GM19099 (cell line): ENCODE measurements around the gene RAD54L2.

Experiments
- POLR2A ChIP-seq: IDR thresholded peaks from 3 replicates; pipeline ENCODE4 v1.6.1; 2011; ENCODE audit warnings: low read depth; ENCODE audit not compliant: insufficient read length; ENCODE audit errors: extremely low read depth

The RAD54L2 gene

DNA sequence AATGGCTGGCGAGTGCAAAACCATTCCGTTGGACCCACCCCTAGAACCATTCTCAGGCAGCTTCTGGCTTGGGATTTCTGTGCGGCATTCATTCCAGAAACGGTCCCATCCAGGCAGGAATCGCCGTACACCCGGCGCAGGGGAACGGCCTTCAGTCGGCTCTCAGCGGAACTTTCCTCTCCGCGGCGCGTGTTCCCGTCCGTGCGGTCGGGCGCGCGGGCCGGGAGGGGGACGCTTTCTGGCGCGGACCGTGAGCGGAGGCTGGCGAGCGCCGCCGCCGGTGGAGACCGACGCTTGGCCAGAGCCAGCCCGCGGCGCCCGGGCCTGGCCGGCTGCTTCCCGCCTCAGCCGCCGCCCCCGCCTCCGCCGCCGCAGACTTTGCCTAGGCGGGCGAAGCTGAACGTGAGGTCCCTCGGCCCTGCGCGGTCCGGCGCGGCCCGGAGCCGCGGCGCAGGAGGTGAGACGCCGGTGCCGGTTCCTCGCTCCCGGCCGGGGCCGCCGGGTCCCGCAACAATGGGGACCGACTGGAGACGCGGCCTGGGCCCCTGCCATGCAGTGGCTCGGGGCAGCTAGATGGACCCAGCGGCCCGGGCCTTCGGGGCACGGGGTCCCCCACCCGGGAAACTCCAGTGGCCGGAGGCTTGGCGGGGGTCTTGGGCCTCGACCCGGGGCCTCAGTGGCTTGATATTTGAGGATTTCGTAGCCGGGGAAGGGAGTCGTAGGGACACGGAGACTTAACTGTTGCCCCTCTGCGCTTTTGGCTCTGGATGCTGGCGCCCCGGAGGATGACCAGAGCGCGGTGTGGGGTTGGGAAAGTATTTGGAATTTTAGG lies at the start of gene RAD54L2:
Gene RAD54L2, plus strand, starts transcription at position 261 of the 832 bp plus-strand sequence. CDS start 51,702 bp downstream, outside the sequence.
- peak; percentile 88 for TF ChIP-seq POLR2A

- TF ChIP-seq POLR2A: no peak
These were observed 39.4 kb upstream of the RAD54L2 start for GRCh38 chr3:51498876-51499738.

DNA sequence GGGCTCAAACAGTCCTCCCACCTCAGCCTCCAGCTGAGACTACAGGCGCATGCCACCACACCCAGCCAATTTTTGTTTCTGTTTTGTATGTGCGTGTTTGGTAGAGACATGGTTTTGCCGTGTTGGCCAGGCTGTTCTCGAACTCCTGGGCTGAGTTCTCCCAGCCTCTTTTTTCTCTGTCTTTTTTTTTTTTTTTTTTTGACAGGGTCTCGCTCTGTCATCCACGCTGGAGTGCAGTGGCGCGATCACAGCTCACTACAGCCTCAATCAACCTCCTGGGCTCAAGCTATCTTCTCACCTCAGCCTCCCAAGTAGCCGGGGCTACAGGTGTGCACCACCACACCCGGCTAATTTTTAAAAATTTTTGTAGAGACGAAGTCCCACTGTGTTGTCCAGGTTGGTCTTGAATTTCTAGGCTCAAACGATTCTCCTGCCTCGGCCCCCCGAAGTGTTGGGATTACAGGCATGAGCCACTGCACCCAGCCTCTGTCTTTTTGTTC lies 37.8 kb upstream of the RAD54L2 start:
- TF ChIP-seq POLR2A: no peak

DNA sequence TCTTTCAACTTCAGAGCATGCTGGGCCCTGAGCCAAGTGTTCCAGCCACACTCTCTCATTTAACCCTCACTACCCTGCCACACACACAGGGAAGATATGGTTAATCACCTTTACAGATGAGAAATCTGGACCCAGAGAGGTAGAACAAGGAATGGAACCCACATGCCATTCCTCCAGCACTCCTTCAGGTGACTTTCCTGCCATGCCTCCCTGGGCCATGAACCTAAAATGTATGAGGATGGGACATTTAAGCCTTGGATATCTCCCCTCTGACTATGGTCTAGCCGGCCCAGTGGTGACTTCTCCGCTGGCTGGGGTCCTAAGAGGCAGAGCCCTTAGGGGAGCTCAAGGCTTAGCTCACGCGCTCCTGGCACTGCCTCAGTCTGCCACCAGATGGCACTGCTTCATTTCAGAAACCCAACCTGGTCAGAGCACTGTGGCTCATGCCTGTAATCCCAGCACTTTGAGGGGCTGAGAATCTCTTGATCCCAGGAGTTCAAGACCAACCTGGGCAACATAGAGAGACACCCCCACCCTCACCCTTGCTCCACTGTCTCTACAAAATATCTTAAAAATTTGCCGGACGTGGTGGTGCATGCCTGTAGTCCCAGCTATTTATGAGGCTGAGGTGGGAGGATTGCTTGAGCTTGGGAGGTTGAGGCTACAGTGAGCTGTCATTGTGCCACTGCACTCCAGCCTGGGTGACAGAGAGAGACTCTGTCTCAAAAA lies 36.5 kb upstream of the RAD54L2 start:
- TF ChIP-seq POLR2A: no peak

DNA sequence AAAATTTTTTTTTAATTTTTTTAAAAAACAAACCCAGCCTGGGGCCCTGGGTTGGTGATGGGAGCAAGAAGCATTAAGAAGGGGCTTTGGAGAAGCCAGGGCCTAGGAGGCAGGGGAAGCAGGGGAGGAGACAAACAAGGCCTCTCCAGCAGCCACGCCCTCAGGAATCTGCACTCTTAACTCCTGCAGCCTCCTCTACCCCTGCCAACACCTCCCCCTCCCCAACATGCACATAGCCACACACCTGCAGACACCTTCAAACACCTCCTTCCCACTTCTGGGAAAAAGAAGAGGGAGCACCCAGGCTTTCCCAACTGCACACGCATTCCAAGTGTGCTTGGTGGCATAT lies 36.0 kb upstream of the RAD54L2 start:
- no peak for TF ChIP-seq POLR2A

DNA sequence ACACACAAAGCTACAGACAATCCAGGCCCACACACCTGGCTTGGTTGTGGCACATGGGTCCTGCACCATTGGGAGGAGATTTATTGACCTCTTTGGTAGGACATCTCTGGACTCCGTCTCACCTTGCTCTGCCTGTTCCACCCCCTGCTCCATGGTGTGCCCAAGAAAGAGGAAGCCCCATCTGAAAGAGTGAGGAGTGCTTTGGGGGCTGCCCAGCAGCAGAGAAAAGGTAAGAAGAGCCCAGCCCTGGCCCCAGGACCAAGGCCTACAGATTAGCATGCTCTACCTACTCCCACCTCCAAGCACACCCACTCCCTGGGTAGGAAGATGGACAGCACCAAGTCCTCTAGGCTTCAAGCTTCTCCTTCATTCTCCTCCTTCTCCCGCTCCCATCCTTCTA lies 35.5 kb upstream of the RAD54L2 start:
- TF ChIP-seq POLR2A: no peak

DNA sequence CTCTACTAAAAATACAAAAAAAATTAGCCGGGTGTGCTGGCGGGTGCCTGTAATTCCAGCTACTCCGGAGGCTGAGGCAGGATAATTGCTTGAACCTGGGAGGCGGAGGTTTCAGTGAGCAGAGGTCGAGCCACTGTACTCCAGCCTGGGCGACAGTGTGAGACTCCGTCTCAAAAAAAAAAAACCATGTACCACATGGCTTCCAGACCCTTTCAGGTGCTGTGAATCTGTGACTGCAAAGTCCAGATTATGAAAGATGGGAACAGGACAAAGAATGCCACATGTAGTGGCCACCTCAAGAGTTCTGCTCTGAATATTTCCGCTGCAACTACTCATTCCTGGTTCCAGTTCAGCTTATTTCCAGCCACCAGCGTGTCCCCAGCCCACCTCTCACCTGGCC lies 30.3 kb upstream of the RAD54L2 start:
- TF ChIP-seq POLR2A: no peak

DNA sequence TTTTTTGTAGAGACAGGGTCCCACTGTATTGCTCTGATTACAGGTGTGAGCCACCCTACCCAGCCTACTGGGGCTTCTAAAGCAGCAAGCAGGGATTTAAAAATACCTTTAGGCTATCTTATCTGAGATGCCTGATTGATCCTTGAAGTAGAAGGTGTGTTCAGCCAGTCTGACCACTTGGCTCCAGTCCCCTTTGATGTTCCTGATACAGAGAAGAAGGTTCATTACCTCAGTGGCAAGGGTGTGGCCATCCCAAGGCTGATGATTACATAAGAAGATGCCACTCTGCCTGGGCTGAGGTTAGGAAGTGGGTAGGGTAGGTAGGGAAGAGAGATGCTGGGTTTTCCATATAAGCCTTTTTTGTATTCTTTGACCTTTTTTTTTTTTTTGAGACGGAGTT lies 27.5 kb upstream of the RAD54L2 start:
- no peak for TF ChIP-seq POLR2A

DNA sequence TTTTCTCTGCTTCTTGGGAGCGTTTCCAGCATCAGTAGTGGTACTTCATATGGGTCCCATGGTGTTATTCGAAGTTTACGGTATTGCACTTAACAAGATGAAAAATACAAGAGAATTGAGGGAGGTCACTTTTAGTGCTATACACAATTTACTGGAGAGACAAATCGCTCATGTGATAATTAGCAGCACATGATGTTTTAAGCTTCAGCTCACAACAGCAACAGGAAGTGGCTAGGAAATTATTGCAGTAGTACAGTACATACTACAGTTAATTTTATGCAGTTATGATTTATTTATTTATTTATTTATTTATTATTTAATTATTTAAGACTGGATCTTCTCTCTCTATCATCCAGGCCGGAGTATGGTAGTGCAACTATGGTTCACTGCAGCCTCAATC lies 24.3 kb upstream of the RAD54L2 start:
- TF ChIP-seq POLR2A: no peak

DNA sequence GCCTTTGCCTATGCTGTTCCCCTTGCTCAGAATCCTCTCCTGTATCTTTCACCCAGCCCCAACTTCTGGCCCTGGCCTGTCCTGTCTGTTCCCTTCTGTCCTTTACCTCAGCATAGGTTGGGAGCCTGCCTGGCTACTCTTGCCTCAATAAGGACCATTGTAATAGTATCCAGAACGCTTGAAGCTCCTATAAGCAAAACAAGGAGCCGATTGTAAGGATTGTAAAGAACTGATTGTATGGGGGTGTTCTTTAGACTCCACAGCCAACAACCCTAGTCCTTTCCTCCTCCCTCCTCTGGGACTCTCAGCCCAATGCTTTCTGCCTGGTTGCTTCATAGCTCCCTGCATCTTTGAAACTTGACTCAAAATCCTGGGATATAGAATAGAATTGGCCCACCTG lies 18.7 kb upstream of the RAD54L2 start:
- TF ChIP-seq POLR2A: no peak

- no peak for TF ChIP-seq POLR2A
These were observed 16.1 kb upstream of the RAD54L2 start for GRCh38 chr3:51522273-51522962.

DNA sequence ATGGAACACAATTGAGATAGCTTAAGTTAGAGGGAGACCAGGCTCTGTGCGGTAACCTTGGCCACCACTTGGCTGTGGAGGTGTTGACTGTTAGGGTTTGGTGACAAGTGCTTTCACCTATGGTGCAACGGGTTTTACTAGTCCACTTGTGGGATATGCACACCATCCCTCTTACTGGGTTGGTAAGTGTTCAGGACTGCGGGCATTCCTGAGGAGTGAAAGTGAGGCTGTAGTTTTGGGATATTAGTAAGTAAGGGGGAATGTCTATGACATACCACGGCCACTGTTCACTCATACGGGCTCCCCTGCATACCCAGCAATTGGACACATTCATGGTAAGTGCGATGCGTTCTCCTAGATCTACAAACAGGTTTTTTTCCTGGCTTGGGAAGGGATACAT lies 8.0 kb upstream of the RAD54L2 start:
- TF ChIP-seq POLR2A: no peak

GRCh38 chr3:51535146-51536019 lies 3.1 kb upstream of the RAD54L2 start:
- TF ChIP-seq POLR2A: no peak

DNA sequence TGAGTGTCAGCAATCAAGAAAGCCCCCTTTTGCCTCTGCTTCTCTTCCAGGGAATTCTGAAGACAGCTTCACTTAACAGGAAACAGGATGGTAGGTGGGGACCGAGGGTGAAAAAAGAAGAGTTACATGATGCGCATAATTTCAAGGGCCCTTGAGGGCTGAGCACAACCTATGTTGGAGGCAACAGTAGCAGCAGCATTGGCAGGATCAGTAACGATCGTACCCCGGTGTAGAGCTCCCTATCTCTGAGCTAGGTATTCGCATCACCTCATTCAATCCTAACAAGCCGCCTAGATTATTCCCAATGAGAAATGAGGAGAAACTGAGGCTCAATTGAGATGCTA lies 432 bp upstream of the RAD54L2 start:
- TF ChIP-seq POLR2A: no peak

DNA sequence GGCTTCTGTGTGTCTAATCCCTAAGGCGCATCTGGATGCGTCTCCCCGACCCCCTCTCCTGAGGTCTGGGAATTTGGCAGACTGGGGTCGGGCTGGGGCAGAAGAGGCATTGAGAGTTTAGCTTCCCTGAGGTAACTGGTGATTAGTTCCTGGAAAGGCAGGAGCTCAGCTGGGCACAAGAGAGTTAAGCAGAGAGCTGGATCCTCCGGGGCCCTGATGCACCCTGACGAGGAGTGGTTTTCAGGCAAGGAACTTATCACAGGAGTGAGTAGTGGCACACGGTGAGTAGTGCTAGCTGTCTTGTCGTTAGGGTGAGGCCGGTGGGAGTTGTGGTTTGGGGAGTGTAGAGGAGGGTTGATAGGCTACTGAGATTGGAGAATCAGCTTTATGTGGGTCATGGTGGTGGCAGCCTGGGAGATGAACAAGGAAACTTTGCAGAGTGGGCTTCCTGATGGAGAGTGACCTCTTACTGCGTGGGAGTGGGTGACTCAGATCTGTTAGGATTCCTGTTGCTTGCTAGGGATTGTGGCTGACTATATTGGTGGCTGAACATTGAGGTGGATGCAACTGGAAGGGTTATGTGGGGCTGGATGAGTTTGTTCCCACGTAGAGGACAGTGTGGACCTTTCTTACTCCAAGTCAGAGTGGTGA lies 897 bp downstream of the RAD54L2 start:
- no peak for TF ChIP-seq POLR2A
